ENCODE data around the gene SH2B3.
A peak's percentile ranks its signal among the peaks of the same experiment; 100 is the strongest.

Gene SH2B3

DNA sequence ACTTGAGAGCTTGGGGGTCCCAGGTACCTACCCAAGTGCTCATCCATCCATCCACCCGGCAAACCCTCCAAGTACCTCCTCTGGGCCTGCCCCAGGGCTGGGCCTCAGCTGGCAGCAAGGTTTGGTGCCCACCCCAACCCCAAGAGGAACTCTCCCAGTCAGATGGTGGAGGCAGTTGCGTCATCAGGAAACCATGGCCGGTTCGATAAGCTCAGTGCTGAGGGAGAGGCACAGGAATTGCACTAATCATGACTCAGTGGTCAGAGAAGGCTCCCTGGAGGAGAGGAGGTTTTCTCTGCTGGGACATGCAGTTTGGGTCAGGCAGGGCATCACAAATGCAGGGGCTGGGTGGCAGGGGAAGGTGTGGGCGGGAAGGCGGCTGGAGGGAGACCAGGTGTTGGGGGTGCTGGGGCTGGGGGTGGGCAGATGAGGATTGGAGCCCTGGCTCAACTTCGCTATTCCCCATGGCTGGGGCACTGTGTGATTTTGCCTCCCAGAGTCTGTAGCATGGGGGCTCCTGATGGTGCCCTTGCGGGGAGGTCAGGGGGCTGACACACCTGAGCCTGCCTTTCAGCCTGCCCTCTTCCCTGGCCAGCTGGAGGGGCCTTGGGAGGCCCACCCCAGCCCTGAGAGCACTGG lies 32.2 kb downstream of the SH2B3 start:
- TF ChIP-seq, protein P1, sequence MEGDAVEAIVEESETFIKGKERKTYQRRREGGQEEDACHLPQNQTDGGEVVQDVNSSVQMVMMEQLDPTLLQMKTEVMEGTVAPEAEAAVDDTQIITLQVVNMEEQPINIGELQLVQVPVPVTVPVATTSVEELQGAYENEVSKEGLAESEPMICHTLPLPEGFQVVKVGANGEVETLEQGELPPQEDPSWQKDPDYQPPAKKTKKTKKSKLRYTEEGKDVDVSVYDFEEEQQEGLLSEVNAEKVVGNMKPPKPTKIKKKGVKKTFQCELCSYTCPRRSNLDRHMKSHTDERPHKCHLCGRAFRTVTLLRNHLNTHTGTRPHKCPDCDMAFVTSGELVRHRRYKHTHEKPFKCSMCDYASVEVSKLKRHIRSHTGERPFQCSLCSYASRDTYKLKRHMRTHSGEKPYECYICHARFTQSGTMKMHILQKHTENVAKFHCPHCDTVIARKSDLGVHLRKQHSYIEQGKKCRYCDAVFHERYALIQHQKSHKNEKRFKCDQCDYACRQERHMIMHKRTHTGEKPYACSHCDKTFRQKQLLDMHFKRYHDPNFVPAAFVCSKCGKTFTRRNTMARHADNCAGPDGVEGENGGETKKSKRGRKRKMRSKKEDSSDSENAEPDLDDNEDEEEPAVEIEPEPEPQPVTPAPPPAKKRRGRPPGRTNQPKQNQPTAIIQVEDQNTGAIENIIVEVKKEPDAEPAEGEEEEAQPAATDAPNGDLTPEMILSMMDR (IDR thresholded peaks at IDR 0.05), result no peak
- no peaks in the 10 kb centered on the region for H3K36me3 ChIP-seq (ENCODE audit: control insufficient read depth, insufficient read depth, low read length)
- H3K4me1 ChIP-seq, result peaks cover 4% of the 10 kb centered on the region
- H3K4me3 ChIP-seq (ENCODE audit: low read depth, low read length), result no peak overlapping the region
- H3K9me3 ChIP-seq (ENCODE audit: control insufficient read depth, low read length), result no peaks in the 10 kb centered on the region
- no peak overlapping the region for H2AFZ ChIP-seq
- H3K9ac ChIP-seq, result no peak overlapping the region
- no peak overlapping the region for H3K4me2 ChIP-seq (ENCODE audit: low read length)
- H3K27ac ChIP-seq, result no peak overlapping the region
- H3K27me3 ChIP-seq (ENCODE audit: control insufficient read depth, insufficient read depth, low read length), result no peaks in the 10 kb centered on the region
- peaks cover 7% of the 10 kb centered on the region for H3K79me2 ChIP-seq

DNA sequence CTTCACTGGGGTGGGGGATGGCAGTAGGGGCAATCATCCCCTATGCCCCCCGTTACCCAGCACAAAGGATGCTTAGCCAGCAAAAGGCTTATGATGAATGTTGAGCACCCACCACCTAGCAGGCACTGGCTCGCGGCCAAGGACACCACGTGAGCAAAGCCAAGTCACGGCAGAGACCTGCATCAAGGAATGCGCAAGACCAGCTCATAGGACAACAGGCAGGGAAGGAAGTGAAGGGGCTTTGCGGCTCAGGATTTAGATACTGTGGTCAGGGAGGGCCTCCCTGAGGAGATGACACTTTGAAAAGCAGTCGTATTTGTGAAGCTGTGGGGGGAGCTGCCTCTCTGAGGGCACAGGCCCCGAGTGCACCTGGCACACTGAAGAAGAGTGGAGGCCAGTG lies 32.8 kb downstream of the SH2B3 start:
- H3K27ac ChIP-seq, result no peak overlapping the region
- no peaks in the 10 kb centered on the region for H3K27me3 ChIP-seq (ENCODE audit: control insufficient read depth, insufficient read depth, low read length)
- H3K9me3 ChIP-seq (ENCODE audit: control insufficient read depth, low read length), result no peaks in the 10 kb centered on the region
- H2AFZ ChIP-seq, result no peak overlapping the region
- H3K36me3 ChIP-seq (ENCODE audit: control insufficient read depth, insufficient read depth, low read length), result no peaks in the 10 kb centered on the region
- no peak overlapping the region for H3K9ac ChIP-seq
- TF ChIP-seq, protein P1 (IDR thresholded peaks at IDR 0.05), result no peak
- H3K4me2 ChIP-seq (ENCODE audit: low read length), result no peak overlapping the region
- peaks cover 4% of the 10 kb centered on the region for H3K4me1 ChIP-seq
- peaks cover 7% of the 10 kb centered on the region for H3K79me2 ChIP-seq
- H3K4me3 ChIP-seq (ENCODE audit: low read depth, low read length), result no peak overlapping the region

DNA sequence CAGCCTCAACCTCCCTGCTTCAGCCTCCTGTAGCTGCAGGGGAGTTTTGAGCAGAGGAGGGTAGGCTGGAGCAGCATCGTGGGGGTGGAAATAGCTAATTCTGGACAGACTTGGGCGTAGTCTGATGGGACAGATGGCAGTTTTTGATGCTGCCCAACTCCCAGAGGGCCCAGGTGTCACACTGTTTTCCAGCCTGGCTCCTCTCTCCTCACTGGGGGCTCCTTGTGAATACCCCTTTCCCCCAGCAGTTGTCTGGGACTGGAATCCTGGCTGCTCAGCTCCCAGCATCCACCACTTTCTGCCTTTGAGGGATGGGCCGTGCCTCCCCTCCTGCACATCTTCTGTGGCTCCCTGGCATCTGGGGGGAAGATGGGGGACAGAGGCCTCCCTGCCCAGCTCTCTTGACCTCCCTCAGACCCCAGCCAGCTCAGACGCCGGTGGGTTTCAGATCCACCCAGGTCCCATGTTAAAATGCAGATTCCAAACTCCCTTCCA lies 34.0 kb downstream of the SH2B3 start:
- H3K36me3 ChIP-seq (ENCODE audit: control insufficient read depth, insufficient read depth, low read length), result no peaks in the 10 kb centered on the region
- H3K9ac ChIP-seq, result no peak overlapping the region
- H3K4me3 ChIP-seq (ENCODE audit: low read depth, low read length), result no peak overlapping the region
- H2AFZ ChIP-seq, result no peak overlapping the region
- TF ChIP-seq, protein P1 (IDR thresholded peaks at IDR 0.05), result no peak
- H3K27ac ChIP-seq, result peak overlapping the region; percentile 3
- H3K4me2 ChIP-seq (ENCODE audit: low read length), result no peak overlapping the region
- peaks cover 6% of the 10 kb centered on the region for H3K4me1 ChIP-seq
- no peaks in the 10 kb centered on the region for H3K27me3 ChIP-seq (ENCODE audit: control insufficient read depth, insufficient read depth, low read length)
- H3K79me2 ChIP-seq, result peaks cover 7% of the 10 kb centered on the region
- H3K9me3 ChIP-seq (ENCODE audit: control insufficient read depth, low read length), result no peaks in the 10 kb centered on the region

DNA sequence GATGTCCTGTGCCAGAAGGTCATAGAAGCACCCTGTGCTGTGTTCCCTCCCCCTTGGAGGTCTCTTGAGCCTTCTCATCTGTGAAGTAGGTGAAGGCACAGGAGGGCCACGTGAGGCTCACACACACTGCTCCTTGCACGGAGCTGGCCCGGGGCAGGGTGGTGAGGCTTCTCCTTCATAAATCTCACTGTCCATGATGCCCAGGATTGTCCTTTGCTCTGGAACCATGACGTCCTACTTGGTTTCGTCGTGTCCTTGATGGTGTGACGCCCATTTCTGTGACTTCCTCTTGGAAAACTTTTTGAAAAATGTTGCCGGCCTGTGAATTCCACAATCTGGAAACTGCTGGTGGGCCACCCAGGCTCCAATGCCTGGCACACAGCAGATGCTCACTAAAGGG lies 34.4 kb downstream of the SH2B3 start:
- Histone ChIP-seq H3K27me3 (ENCODE audit: control insufficient read depth, insufficient read depth, low read length) (no peaks in the 10 kb centered on the region), H3K9ac (no peak overlapping the region), H3K9me3 (ENCODE audit: control insufficient read depth, low read length) (no peaks in the 10 kb centered on the region), H3K79me2 (peaks cover 7% of the 10 kb centered on the region), H3K4me3 (ENCODE audit: low read depth, low read length) (no peak overlapping the region), H3K4me1 (peaks cover 11% of the 10 kb centered on the region), H3K27ac (peak overlapping the region; percentile 3), H3K4me2 (ENCODE audit: low read length) (no peak overlapping the region), H3K36me3 (ENCODE audit: control insufficient read depth, insufficient read depth, low read length) (no peaks in the 10 kb centered on the region), H2AFZ (no peak overlapping the region)
- TF ChIP-seq, protein P1 (IDR thresholded peaks at IDR 0.05), result no peak

DNA sequence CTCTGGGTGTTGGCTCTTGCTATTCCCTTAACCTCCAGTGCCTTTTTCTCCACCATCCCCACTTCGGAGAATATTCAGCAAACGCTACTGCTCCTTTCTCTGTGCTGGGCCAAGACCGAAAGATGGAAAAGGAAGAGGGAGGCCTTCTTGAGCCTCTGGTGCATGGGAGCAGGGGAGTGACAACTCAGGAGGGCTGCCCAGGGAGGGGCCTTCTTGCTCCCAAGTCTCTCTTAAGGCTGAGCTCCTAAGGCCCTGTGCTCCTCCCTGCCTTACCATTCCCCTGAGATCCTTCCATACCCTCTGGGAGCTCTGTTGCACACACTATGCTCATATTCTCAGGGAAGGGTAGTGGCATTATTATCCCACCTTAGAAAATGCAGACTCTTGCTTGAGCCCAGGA lies 34.9 kb downstream of the SH2B3 start:
- H3K9ac ChIP-seq, result no peak overlapping the region
- peaks cover 16% of the 10 kb centered on the region for H3K4me1 ChIP-seq
- TF ChIP-seq, protein P1 (IDR thresholded peaks at IDR 0.05), result no peak
- no peak overlapping the region for H2AFZ ChIP-seq
- H3K9me3 ChIP-seq (ENCODE audit: control insufficient read depth, low read length), result no peaks in the 10 kb centered on the region
- H3K36me3 ChIP-seq (ENCODE audit: control insufficient read depth, insufficient read depth, low read length), result no peaks in the 10 kb centered on the region
- no peak overlapping the region for H3K4me2 ChIP-seq (ENCODE audit: low read length)
- peaks cover 7% of the 10 kb centered on the region for H3K79me2 ChIP-seq
- H3K27me3 ChIP-seq (ENCODE audit: control insufficient read depth, insufficient read depth, low read length), result no peaks in the 10 kb centered on the region
- no peak overlapping the region for H3K27ac ChIP-seq
- H3K4me3 ChIP-seq (ENCODE audit: low read depth, low read length), result no peak overlapping the region

All from parathyroid adenoma (tissue), 2 donors.